Measurements from ENCODE around the gene CASP7. TPM values are rescaled to one million over a fixed set of nuclear protein-coding genes. Genes with fewer than 3 reads are reported as not detected.

CASP7 gene
- total RNA-seq, 2 experiments from 2014 or later = 14.8 to 16.5 TPM

DNA sequence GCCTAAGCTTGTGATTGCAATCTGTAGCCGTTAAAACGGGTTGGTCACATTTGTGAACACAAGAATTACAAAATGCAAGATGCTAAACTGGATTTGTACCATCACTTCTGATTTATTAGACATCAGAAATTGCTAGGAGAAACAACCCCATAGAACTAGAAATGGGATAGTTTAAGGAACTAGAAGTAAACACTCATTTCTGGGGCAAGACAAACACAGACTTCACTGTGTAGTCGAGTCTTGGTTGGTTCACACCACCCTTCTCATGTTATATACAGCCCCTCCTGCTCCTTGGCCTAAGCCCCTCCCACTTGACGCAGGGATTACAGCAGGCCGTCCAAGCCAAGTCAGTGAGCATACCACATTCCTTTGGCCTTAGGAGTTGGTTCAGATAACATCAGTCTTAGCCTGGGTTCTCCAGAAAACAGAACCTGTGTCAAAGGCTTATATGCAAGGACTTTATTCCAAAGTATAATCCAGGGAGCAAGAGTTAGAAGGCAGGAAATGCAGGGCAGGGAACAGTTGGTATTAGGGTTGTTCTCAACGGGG lies 13.8 kb upstream of the CASP7 start:
- Histone ChIP-seq H3K4me3 (ENCODE audit: low read depth, low read length, poor library complexity, severe bottlenecking) (no peak overlapping the region), H3K79me2 (ENCODE audit: insufficient read depth, low read depth, low read length) (no peaks in the 10 kb centered on the region), H3K9me2 (ENCODE audit: insufficient read depth, low read length) (no peaks in the 10 kb centered on the region), H3K27ac (ENCODE audit: low read depth, low read length, poor library complexity, severe bottlenecking) (no peak overlapping the region), H3K9me3 (ENCODE audit: low read length) (no peaks in the 10 kb centered on the region), H3K4me1 (ENCODE audit: insufficient read depth, low read length, poor library complexity, severe bottlenecking) (no peaks in the 10 kb centered on the region), H2AFZ (ENCODE audit: low read length) (no peak overlapping the region), H3K4me2 (ENCODE audit: low read length) (no peak overlapping the region), H3K36me3 (ENCODE audit: insufficient read depth, low read length) (no peaks in the 10 kb centered on the region), H4K20me1 (ENCODE audit: insufficient read depth, low read length) (no peaks in the 10 kb centered on the region)
- intact Hi-C loops (cut with micrococcal nuclease; ENCODE audit: unreplicated experiment) = no loop called here
- no peak for DNase-seq (ENCODE audit: low spot score)
- no TSS peak for BruUV-seq (replicated peaks)
- ChIA-PET POLR2A (interaction anchor here (1.0 kb wide), 1 partner anchor 26 kb away, joined by 3 read pairs; no protein-coding TSS in a partner anchor), CTCF (ENCODE audit: unreplicated experiment) (no interaction called here)
- TF ChIP-seq, protein P1, sequence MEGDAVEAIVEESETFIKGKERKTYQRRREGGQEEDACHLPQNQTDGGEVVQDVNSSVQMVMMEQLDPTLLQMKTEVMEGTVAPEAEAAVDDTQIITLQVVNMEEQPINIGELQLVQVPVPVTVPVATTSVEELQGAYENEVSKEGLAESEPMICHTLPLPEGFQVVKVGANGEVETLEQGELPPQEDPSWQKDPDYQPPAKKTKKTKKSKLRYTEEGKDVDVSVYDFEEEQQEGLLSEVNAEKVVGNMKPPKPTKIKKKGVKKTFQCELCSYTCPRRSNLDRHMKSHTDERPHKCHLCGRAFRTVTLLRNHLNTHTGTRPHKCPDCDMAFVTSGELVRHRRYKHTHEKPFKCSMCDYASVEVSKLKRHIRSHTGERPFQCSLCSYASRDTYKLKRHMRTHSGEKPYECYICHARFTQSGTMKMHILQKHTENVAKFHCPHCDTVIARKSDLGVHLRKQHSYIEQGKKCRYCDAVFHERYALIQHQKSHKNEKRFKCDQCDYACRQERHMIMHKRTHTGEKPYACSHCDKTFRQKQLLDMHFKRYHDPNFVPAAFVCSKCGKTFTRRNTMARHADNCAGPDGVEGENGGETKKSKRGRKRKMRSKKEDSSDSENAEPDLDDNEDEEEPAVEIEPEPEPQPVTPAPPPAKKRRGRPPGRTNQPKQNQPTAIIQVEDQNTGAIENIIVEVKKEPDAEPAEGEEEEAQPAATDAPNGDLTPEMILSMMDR (conservative IDR thresholded peaks at IDR 0.05; ENCODE audit: low read length) = no peak
- no peak for TF ChIP-seq EZH2phosphoT487 (IDR thresholded peaks at IDR 0.05; ENCODE audit: borderline replicate concordance, low read depth, low read length)

DNA sequence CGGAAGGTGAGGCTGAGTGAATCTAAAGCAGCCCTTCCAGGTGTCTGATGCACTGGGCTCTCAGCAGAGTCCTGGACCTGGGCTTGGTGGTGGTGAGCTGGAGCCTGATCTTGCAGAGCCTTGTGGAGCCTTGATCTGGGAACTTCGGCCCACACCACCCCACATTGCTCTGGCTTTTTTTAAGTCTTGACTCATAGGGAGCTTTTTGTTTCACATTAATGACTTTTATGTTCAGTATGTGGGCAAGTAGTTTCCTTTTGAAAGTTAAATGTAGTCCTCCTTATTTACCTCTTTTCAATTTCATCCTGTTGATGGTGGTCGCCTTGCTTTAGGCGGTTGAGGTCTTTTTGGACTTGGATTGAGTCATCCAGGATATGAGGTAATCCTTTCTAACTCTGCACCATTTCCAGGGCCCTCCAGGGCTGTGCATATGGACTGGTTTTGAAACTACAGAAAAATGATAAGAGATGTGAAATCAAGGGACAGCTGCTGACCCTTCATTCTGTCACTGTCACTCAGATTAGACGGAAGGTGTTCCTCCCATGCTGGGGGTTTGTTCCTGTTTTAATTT lies 12.9 kb upstream of the CASP7 start:
- POLR2A ChIA-PET = interaction anchor here (0.5 kb wide), 1 partner anchor 1056 kb away, joined by 3 read pairs; no protein-coding TSS in a partner anchor
- CTCF ChIA-PET (ENCODE audit: unreplicated experiment) = no interaction called here

More for the DNA sequence above, 12.9 kb upstream of the CASP7 start:
- TF ChIP-seq, protein P1 (conservative IDR thresholded peaks at IDR 0.05; ENCODE audit: low read length) = no peak
- TF ChIP-seq EZH2phosphoT487 (IDR thresholded peaks at IDR 0.05; ENCODE audit: borderline replicate concordance, low read depth, low read length) = no peak
- H3K4me3 ChIP-seq (ENCODE audit: low read depth, low read length, poor library complexity, severe bottlenecking) = no peak overlapping the region
- H3K4me2 ChIP-seq (ENCODE audit: low read length) = no peak overlapping the region
- no peaks in the 10 kb centered on the region for H3K9me2 ChIP-seq (ENCODE audit: insufficient read depth, low read length)
- no peaks in the 10 kb centered on the region for H3K9me3 ChIP-seq (ENCODE audit: low read length)
- no TSS peak for BruUV-seq (replicated peaks)
- H4K20me1 ChIP-seq (ENCODE audit: insufficient read depth, low read length) = no peaks in the 10 kb centered on the region
- H2AFZ ChIP-seq (ENCODE audit: low read length) = no peak overlapping the region
- DNase-seq (ENCODE audit: low spot score) = no peak
- intact Hi-C loops (cut with micrococcal nuclease; ENCODE audit: unreplicated experiment) = no loop called here
- no peaks in the 10 kb centered on the region for H3K4me1 ChIP-seq (ENCODE audit: insufficient read depth, low read length, poor library complexity, severe bottlenecking)
- no peaks in the 10 kb centered on the region for H3K36me3 ChIP-seq (ENCODE audit: insufficient read depth, low read length)
- H3K79me2 ChIP-seq (ENCODE audit: insufficient read depth, low read depth, low read length) = no peaks in the 10 kb centered on the region
- no peak overlapping the region for H3K27ac ChIP-seq (ENCODE audit: low read depth, low read length, poor library complexity, severe bottlenecking)
